Keratinocyte (primary cell): ENCODE data around the gene BDKRB1.

Experiments
- CTCF ChIP-seq, 3 experiments: IDR thresholded peaks in 1 of 3; conservative IDR thresholded peaks in 1 of 3; optimal IDR thresholded peaks in 1 of 3; 2 replicates in 2 of 3; 3 replicates in 1 of 3; pipeline versions ENCODE3 to v1.5.1; 2011; ENCODE audit warnings: low read length in 3 of 3, mild to moderate bottlenecking in 3 of 3, moderate library complexity in 2 of 3, control low read depth in 1 of 3, inconsistent platforms in 1 of 3; ENCODE audit not compliant: insufficient read depth in 2 of 3; ENCODE audit errors: extremely low read depth in 1 of 3
- EZH2 ChIP-seq: IDR thresholded peaks from one replicate; pipeline ENCODE4 v1.6.1; 2012; ENCODE audit warnings: inconsistent platforms, mild to moderate bottlenecking, low read length, moderate library complexity

GRCh38 chr14:96217376-96217913 is 38.6 kb upstream of the BDKRB1 start:
- TF ChIP-seq CTCF (optimal IDR thresholded peaks at IDR 0.05 in 1 of 3, IDR thresholded peaks at IDR 0.05 in 1 of 3, conservative IDR thresholded peaks at IDR 0.05 in 1 of 3; ENCODE audit: extremely low read depth in 1 of 3, insufficient read depth in 2 of 3, low read length in 3 of 3): no peak
- TF ChIP-seq EZH2: no peak
